MG63 (cell line): ENCODE data around the gene LCE2C. TPM values are rescaled to one million over a fixed set of nuclear protein-coding genes. Genes with fewer than 3 reads are reported as not detected.
A peak's percentile ranks its signal among the peaks of the same experiment; 100 is the strongest.
"Not testable (repeated sequence)": the region's sequence is repeated elsewhere in the genome, so short reads cannot be mapped to it uniquely, and the experiment has no call there.

Source experiments
- DNase-seq: peaks from one replicate; pipeline ENCODE4 v3.0.0-alpha.2; 2020
- H3K27me3 ChIP-seq: fragments of 250-450 bp; sonication (Bioruptor Pico); 2 replicates; pipeline ENCODE4 v1.5.1; 2020; ENCODE audit warnings: mild to moderate bottlenecking, moderate library complexity
- H3K36me3 ChIP-seq: fragments of 250-450 bp; sonication (Bioruptor Pico); 2 replicates; pipeline ENCODE4 v1.5.1; 2020; ENCODE audit warnings: mild to moderate bottlenecking, moderate library complexity
- H3K4me3 ChIP-seq: fragments of 250-450 bp; sonication (Bioruptor Pico); 2 replicates; pipeline ENCODE4 v1.5.1; 2020; ENCODE audit warnings: mild to moderate bottlenecking, moderate library complexity
- H3K9me3 ChIP-seq: fragments of 250-450 bp; sonication (Bioruptor Pico); 2 replicates; pipeline ENCODE4 v1.5.1; 2020; ENCODE audit warnings: mild to moderate bottlenecking, moderate library complexity
- total RNA-seq: library from RNA; depleted of rRNA; stranded (reverse); fragments of >200 nt; shearing (Covaris generic); gene quantifications from 2 replicates; pipeline ENCODE4 v1.2.3, GENCODE V29; 2014; ENCODE audit warnings: low replicate concordance; rRNA removed

Gene LCE2C
- total RNA-seq = not detected in 2 replicates

- not testable (repeated sequence) for H3K4me3 ChIP-seq, H3K9me3 ChIP-seq, DNase-seq, H3K36me3 ChIP-seq, H3K27me3 ChIP-seq
These were observed at the start of gene LCE2C for GRCh38 chr1:152674983-152675382. Gene LCE2C, plus strand, starts transcription at chr1:152675279. Its CDS starts 737 bp downstream, at chr1:152676016.

- Histone ChIP-seq H3K9me3 (no peaks in the 10 kb centered on the region), H3K4me3 (no peak overlapping the region), H3K27me3 (no peaks in the 10 kb centered on the region; the same call in 1 of the 2 replicates), H3K36me3 (no peaks in the 10 kb centered on the region)
- no peak for DNase-seq
These were observed 48.3 kb upstream of the LCE2C start for GRCh38 chr1:152626744-152627143.

- Histone ChIP-seq H3K27me3 (no peaks in the 10 kb centered on the region; the same call in 1 of the 2 replicates), H3K9me3 (no peaks in the 10 kb centered on the region), H3K4me3 (no peak overlapping the region), H3K36me3 (no peaks in the 10 kb centered on the region)
- DNase-seq = no peak
These were observed 44.5 kb upstream of the LCE2C start for GRCh38 chr1:152630596-152630995.

- no peak for DNase-seq
- Histone ChIP-seq H3K9me3 (no peaks in the 10 kb centered on the region; the same call in none of the 2 replicates), H3K36me3 (no peaks in the 10 kb centered on the region), H3K27me3 (no peaks in the 10 kb centered on the region), H3K4me3 (no peak overlapping the region)
These were observed 34.7 kb upstream of the LCE2C start for GRCh38 chr1:152640351-152640750.

GRCh38 chr1:152643945-152644344, 31.1 kb upstream of the LCE2C start:
- Histone ChIP-seq H3K36me3 (no peaks in the 10 kb centered on the region), H3K4me3 (no peak overlapping the region), H3K27me3 (no peaks in the 10 kb centered on the region), H3K9me3 (no peaks in the 10 kb centered on the region; the same call in 1 of the 2 replicates)
- DNase-seq = no peak

GRCh38 chr1:152645146-152645545, 29.9 kb upstream of the LCE2C start:
- DNase-seq = no peak
- Histone ChIP-seq H3K9me3 (no peaks in the 10 kb centered on the region), H3K36me3 (no peaks in the 10 kb centered on the region), H3K4me3 (no peak overlapping the region), H3K27me3 (no peaks in the 10 kb centered on the region)

GRCh38 chr1:152646656-152647055, 28.4 kb upstream of the LCE2C start:
- Histone ChIP-seq H3K4me3 (no peak overlapping the region), H3K36me3 (no peaks in the 10 kb centered on the region), H3K27me3 (no peaks in the 10 kb centered on the region), H3K9me3 (no peaks in the 10 kb centered on the region)
- no peak for DNase-seq

- H3K36me3 ChIP-seq = no peaks in the 10 kb centered on the region
- H3K4me3 ChIP-seq = no peak overlapping the region
- DNase-seq = peak; percentile 57
- H3K27me3 ChIP-seq = no peaks in the 10 kb centered on the region
- H3K9me3 ChIP-seq = no peaks in the 10 kb centered on the region
These were observed 21.0 kb upstream of the LCE2C start for GRCh38 chr1:152654110-152654509.

- Histone ChIP-seq H3K36me3 (no peaks in the 10 kb centered on the region), H3K4me3 (no peak overlapping the region), H3K27me3 (no peaks in the 10 kb centered on the region), H3K9me3 (no peaks in the 10 kb centered on the region)
- DNase-seq = no peak
These were observed 18.6 kb upstream of the LCE2C start for GRCh38 chr1:152656459-152656858.

- Histone ChIP-seq H3K36me3 (no peaks in the 10 kb centered on the region), H3K27me3 (no peaks in the 10 kb centered on the region), H3K9me3 (no peaks in the 10 kb centered on the region), H3K4me3 (no peak overlapping the region)
- DNase-seq = no peak
These were observed 17.4 kb upstream of the LCE2C start for GRCh38 chr1:152657677-152658076.

GRCh38 chr1:152658649-152659048, 16.4 kb upstream of the LCE2C start:
- Histone ChIP-seq H3K36me3 (no peaks in the 10 kb centered on the region), H3K4me3 (no peak overlapping the region), H3K27me3 (no peaks in the 10 kb centered on the region), H3K9me3 (no peaks in the 10 kb centered on the region)
- DNase-seq = no peak

- H3K27me3 ChIP-seq = no peaks in the 10 kb centered on the region
- H3K36me3 ChIP-seq = no peaks in the 10 kb centered on the region
- H3K9me3 ChIP-seq = no peaks in the 10 kb centered on the region
- no peak within 1 kb of the TSS for H3K4me3 ChIP-seq
- no peak for DNase-seq
These were observed 12.0 kb upstream of the LCE2C start, which contains the start of gene LCE2D for GRCh38 chr1:152663098-152663497. Gene LCE2D, plus strand, starts transcription at chr1:152663380. Its CDS starts 726 bp downstream, at chr1:152664106.

- not testable (repeated sequence) for H3K9me3 ChIP-seq, H3K27me3 ChIP-seq, H3K36me3 ChIP-seq, DNase-seq, H3K4me3 ChIP-seq
These were observed 8.9 kb upstream of the LCE2C start for GRCh38 chr1:152666171-152666570.

- Histone ChIP-seq H3K4me3 (no peak overlapping the region), H3K27me3 (0 out of 2 replicates have a peak, but pooled peaks cover 3% of the 10 kb centered on the region), H3K9me3 (no peaks in the 10 kb centered on the region), H3K36me3 (no peaks in the 10 kb centered on the region)
- no peak for DNase-seq
These were observed 7.4 kb upstream of the LCE2C start for GRCh38 chr1:152667648-152668047.

GRCh38 chr1:152673016-152673415, 2.1 kb upstream of the LCE2C start:
- DNase-seq = no peak
- H3K9me3 ChIP-seq = no peaks in the 10 kb centered on the region
- H3K36me3 ChIP-seq = no peaks in the 10 kb centered on the region

GRCh38 chr1:152679459-152679858, 4.4 kb downstream of the LCE2C start:
- no peak overlapping the region for H3K4me3 ChIP-seq
- no peaks in the 10 kb centered on the region for H3K9me3 ChIP-seq
- H3K27me3 ChIP-seq = peaks cover 8% of the 10 kb centered on the region
- DNase-seq = no peak
- H3K36me3 ChIP-seq = no peaks in the 10 kb centered on the region

More at GRCh38 chr1:152673016-152673415, 2.1 kb upstream of the LCE2C start:
- Histone ChIP-seq H3K27me3 (0 out of 2 replicates have a peak, but pooled peaks cover 3% of the 10 kb centered on the region), H3K4me3 (no peak overlapping the region)

- DNase-seq = no peak
- no peaks in the 10 kb centered on the region for H3K36me3 ChIP-seq
- H3K9me3 ChIP-seq = no peaks in the 10 kb centered on the region
- H3K27me3 ChIP-seq = peaks cover 10% of the 10 kb centered on the region
- H3K4me3 ChIP-seq = no peak overlapping the region
These were observed 6.5 kb downstream of the LCE2C start for GRCh38 chr1:152681616-152682015.

GRCh38 chr1:152683846-152684245, 8.8 kb downstream of the LCE2C start:
- H3K9me3 ChIP-seq = no peaks in the 10 kb centered on the region
- H3K27me3 ChIP-seq = peaks cover 10% of the 10 kb centered on the region
- H3K4me3 ChIP-seq = no peak overlapping the region
- no peaks in the 10 kb centered on the region for H3K36me3 ChIP-seq
- DNase-seq = no peak

- H3K27me3 ChIP-seq, H3K36me3 ChIP-seq, DNase-seq, H3K9me3 ChIP-seq, H3K4me3 ChIP-seq: not testable (repeated sequence)
These were observed 10.7 kb downstream of the LCE2C start, which contains the start of gene LCE2B for GRCh38 chr1:152685823-152686222. Gene LCE2B, plus strand, starts transcription at chr1:152686123. Its CDS starts 721 bp downstream, at chr1:152686844.
